HCT116 (cell line): ENCODE data around the gene SYT11. TPM values are rescaled to one million over a fixed set of nuclear protein-coding genes. Genes with fewer than 3 reads are reported as not detected.

Source experiments
- ATAC-seq: fragments of 200-7000 bp; cut with Tn5 transposase; 2 replicates; pipeline ENCODE4 v1.9.1; 2020; ENCODE audit warnings: mild to moderate bottlenecking, moderate library complexity
- BruUV-seq: library from RNA; stranded (reverse); fragments of 400-500 nt; replicated peaks from 2 replicates; lab custom pipeline; 2021; lab: Mats Ljungman, UMichigan
- CTCF ChIA-PET: fragments of 300-600 bp; sonication (Branson Sonifier 250); formaldehyde crosslinking; loops from one replicate; lab custom pipeline; 2021; ENCODE audit warnings: antibody characterized with exemption; lab: Charles Lee
- POLR2A ChIA-PET: fragments of 300-600, 350-600 bp; sonication (Branson Sonifier 250); formaldehyde crosslinking; loops from one replicate; lab custom pipeline; 2021; ENCODE audit warnings: antibody characterized with exemption; lab: Charles Lee
- RAD21 ChIA-PET, 2 experiments: fragments of 300-600 bp; sonication (Branson Sonifier 250); formaldehyde crosslinking; loops; one replicate each; lab custom pipeline; 2023; ENCODE audit warnings: low total read pairs in 2 of 2; ENCODE audit not compliant: uncharacterized antibody in 2 of 2, unreplicated experiment in 2 of 2, low non-redundant PET in 1 of 2; lab: Charles Lee
- DNase-seq: peaks from one replicate; pipeline ENCODE4 v3.0.0-alpha.2; 2010; ENCODE audit warnings: low read depth, low spot score
- H2AFZ ChIP-seq: fragments of 200-600 bp; shearing (Covaris generic), sonication (generic); 2 replicates; pipeline ENCODE4 v1.6.1; 2017; ENCODE audit warnings: low read depth, mixed run types, mixed read lengths, antibody characterized with exemption, low read length; ENCODE audit not compliant: poor library complexity, severe bottlenecking
- H3K27ac ChIP-seq: 2 replicates; pipeline ENCODE4 v1.5.1; 2012; ENCODE audit warnings: low read depth, low read length
- H3K27me3 ChIP-seq: fragments of 200-600 bp; sonication (generic); 2 replicates; pipeline ENCODE4 v1.6.1; 2016; ENCODE audit warnings: mixed run types, low read length, mixed read lengths; ENCODE audit not compliant: insufficient read depth
- H3K36me3 ChIP-seq, 2 experiments: fragments of 200-500 bp in 1 of 2; fragments of 200-600 bp in 1 of 2; sonication (Bioruptor generic) in 1 of 2; sonication (generic) in 1 of 2; 2 replicates each; pipeline versions ENCODE4 v1.5.1 to v1.6.1; 2014 to 2016; ENCODE audit warnings: low read length in 2 of 2, inconsistent platforms in 1 of 2, mixed read lengths in 1 of 2, mixed run types in 1 of 2; ENCODE audit not compliant: insufficient read depth in 2 of 2, control insufficient read depth in 1 of 2
- H3K4me1 ChIP-seq, 2 experiments: fragments of 200-600 bp in 1 of 2; sonication (generic) in 1 of 2; 2 replicates each; pipeline versions ENCODE4 v1.5.1 to v1.6.1; 2012 to 2017; ENCODE audit warnings: low read length in 2 of 2, inconsistent platforms in 1 of 2, mild to moderate bottlenecking in 1 of 2, mixed read lengths in 1 of 2, mixed run types in 1 of 2, moderate library complexity in 1 of 2; ENCODE audit not compliant: insufficient read depth in 2 of 2, control insufficient read depth in 1 of 2
- H3K4me2 ChIP-seq: fragments of 200-600 bp; sonication (generic); 2 replicates; pipeline ENCODE4 v1.6.1; 2017; ENCODE audit warnings: mixed run types, low read length, mixed read lengths
- H3K4me3 ChIP-seq, 2 experiments: fragments of 200-600 bp in 1 of 2; sonication (generic) in 1 of 2; replicated peaks in 1 of 2; 2 replicates each; pipeline ENCODE4 v1.5.1; 2011 to 2016; ENCODE audit warnings: low read length in 2 of 2, control low read depth in 1 of 2, low read depth in 1 of 2, mild to moderate bottlenecking in 1 of 2, mixed read lengths in 1 of 2, mixed run types in 1 of 2
- H3K79me2 ChIP-seq: fragments of 200-600 bp; sonication (generic); 2 replicates; pipeline ENCODE4 v1.6.1; 2017; ENCODE audit warnings: mild to moderate bottlenecking, mixed run types, low read length, moderate library complexity, mixed read lengths; ENCODE audit not compliant: insufficient read depth
- H3K9ac ChIP-seq: fragments of 200-600 bp; sonication (generic); 2 replicates; pipeline ENCODE4 v1.6.1; 2016; ENCODE audit warnings: low read length, mixed read lengths
- H3K9me2 ChIP-seq: fragments of 200-600 bp; sonication (generic), shearing (Covaris generic); 2 replicates; pipeline ENCODE4 v1.6.1; 2017; ENCODE audit warnings: mixed run types, mild to moderate bottlenecking, moderate library complexity; ENCODE audit not compliant: insufficient read depth
- H3K9me3 ChIP-seq, 2 experiments: fragments of 200-500 bp in 1 of 2; fragments of 200-600 bp in 1 of 2; sonication (Bioruptor generic) in 1 of 2; sonication (generic) in 1 of 2; 2 replicates each; pipeline ENCODE4 v1.6.1; 2014 to 2017; ENCODE audit warnings: low read length in 2 of 2, mixed read lengths in 2 of 2, inconsistent platforms in 1 of 2, low read depth in 1 of 2, mild to moderate bottlenecking in 1 of 2, mixed run types in 1 of 2, moderate library complexity in 1 of 2; ENCODE audit not compliant: control insufficient read depth in 1 of 2, insufficient read depth in 1 of 2
- H4K20me1 ChIP-seq: fragments of 200-600 bp; sonication (generic), shearing (Covaris generic); 2 replicates; pipeline ENCODE4 v1.6.1; 2017; ENCODE audit warnings: mixed run types, mild to moderate bottlenecking, moderate library complexity; ENCODE audit not compliant: insufficient read depth
- CBX3 ChIP-seq: IDR thresholded peaks from 2 replicates; pipeline ENCODE4 v1.6.1; 2012; ENCODE audit warnings: low read depth
- CEBPB ChIP-seq: IDR thresholded peaks from 2 replicates; pipeline ENCODE4 v1.6.1; 2012; ENCODE audit warnings: low read depth
- CTCF ChIP-seq, 3 experiments: fragments of 200-600 bp in 1 of 3; sonication (generic) in 1 of 3; IDR thresholded peaks in 2 of 3; conservative IDR thresholded peaks in 1 of 3; 2 replicates each; pipeline ENCODE4 v1.5.1; 2012 to 2017; ENCODE audit warnings: low read depth in 2 of 3, low read length in 2 of 3, antibody characterized with exemption in 1 of 3, borderline replicate concordance in 1 of 3, control low read depth in 1 of 3, mild to moderate bottlenecking in 1 of 3, mixed read lengths in 1 of 3, mixed run types in 1 of 3, moderate library complexity in 1 of 3; ENCODE audit not compliant: insufficient read depth in 1 of 3
- ELF1 ChIP-seq: IDR thresholded peaks from 2 replicates; pipeline ENCODE4 v1.6.1; 2012; ENCODE audit warnings: low read depth, borderline replicate concordance
- EZH2phosphoT487 ChIP-seq: fragments of 200-600 bp; IDR thresholded peaks from 2 replicates; pipeline ENCODE4 v1.6.1; 2018; ENCODE audit warnings: antibody characterized with exemption, borderline replicate concordance
- JUND ChIP-seq: IDR thresholded peaks from 2 replicates; pipeline ENCODE4 v1.6.1; 2012
- POLR2AphosphoS5 ChIP-seq: IDR thresholded peaks from 2 replicates; pipeline ENCODE4 v1.6.1; 2011; ENCODE audit warnings: mild to moderate bottlenecking, low read depth, low read length, moderate library complexity
- RAD21 ChIP-seq: IDR thresholded peaks from 2 replicates; pipeline ENCODE4 v1.6.1; 2012; ENCODE audit warnings: low read depth, mild to moderate bottlenecking
- SIN3A ChIP-seq: IDR thresholded peaks from 2 replicates; pipeline ENCODE4 v1.6.1; 2012; ENCODE audit warnings: low read depth
- SP1 ChIP-seq: IDR thresholded peaks from 2 replicates; pipeline ENCODE4 v1.6.1; 2012; ENCODE audit warnings: low read depth
- SRF ChIP-seq: IDR thresholded peaks from 2 replicates; pipeline ENCODE4 v1.6.1; 2012; ENCODE audit warnings: low read depth
- ZNF274 ChIP-seq: fragments of 200-500 bp; sonication (Bioruptor generic); IDR thresholded peaks from 2 replicates; pipeline ENCODE4 v1.6.1; 2014; ENCODE audit warnings: mild to moderate bottlenecking, low read depth, low read length, inconsistent platforms
- intact Hi-C: fragments of 100-400 bp; cut with micrococcal nuclease; formaldehyde crosslinking; loops from 2 replicates; pipeline ENCODE4 v1.10.0; 2022
- total RNA-seq: library from RNA; stranded (reverse); gene quantifications from one replicate; pipeline ENCODE4 v1.2.1, GENCODE V29; 2021; ENCODE audit not compliant: unreplicated experiment
- TF ChIP-seq, protein P1 (sequence below): IDR thresholded peaks from 2 replicates; pipeline ENCODE4 v1.6.1; 2012; ENCODE audit warnings: low read depth

The SYT11 gene
- total RNA-seq, 1 experiment from 2014 or later, result 0.17 TPM

DNA sequence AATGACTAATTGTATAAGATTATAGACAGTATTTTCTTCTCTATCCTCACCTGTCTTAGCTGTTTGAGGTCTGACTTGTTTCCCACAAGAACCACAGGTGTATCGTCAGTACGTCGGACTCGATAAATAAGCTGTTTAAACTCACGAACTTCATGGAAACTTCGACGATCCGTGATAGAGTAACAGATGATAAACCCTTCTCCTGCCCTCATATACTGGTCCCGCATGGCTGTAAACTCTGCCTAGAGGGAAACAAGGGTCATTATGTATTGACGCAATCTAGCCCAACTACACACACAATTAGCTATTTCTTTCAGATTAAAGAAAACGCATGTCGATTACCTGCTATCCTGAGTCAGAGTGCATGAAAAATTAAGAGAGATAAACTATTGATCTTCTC is 44.9 kb downstream of the SYT11 start:
- H2AFZ ChIP-seq, result no peak overlapping the region
- H3K4me2 ChIP-seq, result no peak overlapping the region
- ChIA-PET RAD21 (no interaction called here), POLR2A (no interaction called here), CTCF (no interaction called here)
- no peaks in the 10 kb centered on the region for H3K4me1 ChIP-seq
- no peak overlapping the region for H3K27ac ChIP-seq
- DNase-seq, result no peak
- no peaks in the 10 kb centered on the region for H3K27me3 ChIP-seq
- H3K9me3 ChIP-seq, result no peaks in the 10 kb centered on the region
- no peak for TF ChIP-seq ELF1
- TF ChIP-seq CBX3, result no peak
- TF ChIP-seq JUND, result no peak
- no peak for TF ChIP-seq SIN3A
- TF ChIP-seq SRF, result no peak
- no peak for TF ChIP-seq POLR2AphosphoS5
- TF ChIP-seq ZNF274, result no peak
- TF ChIP-seq EZH2phosphoT487, result no peak
- no peak for TF ChIP-seq CTCF (IDR thresholded peaks at IDR 0.05 in 2 of 3, conservative IDR thresholded peaks at IDR 0.05 in 1 of 3; ENCODE audit: borderline replicate concordance in 1 of 3, insufficient read depth in 1 of 3, low read depth in 2 of 3, low read length in 2 of 3)
- TF ChIP-seq, protein P1, sequence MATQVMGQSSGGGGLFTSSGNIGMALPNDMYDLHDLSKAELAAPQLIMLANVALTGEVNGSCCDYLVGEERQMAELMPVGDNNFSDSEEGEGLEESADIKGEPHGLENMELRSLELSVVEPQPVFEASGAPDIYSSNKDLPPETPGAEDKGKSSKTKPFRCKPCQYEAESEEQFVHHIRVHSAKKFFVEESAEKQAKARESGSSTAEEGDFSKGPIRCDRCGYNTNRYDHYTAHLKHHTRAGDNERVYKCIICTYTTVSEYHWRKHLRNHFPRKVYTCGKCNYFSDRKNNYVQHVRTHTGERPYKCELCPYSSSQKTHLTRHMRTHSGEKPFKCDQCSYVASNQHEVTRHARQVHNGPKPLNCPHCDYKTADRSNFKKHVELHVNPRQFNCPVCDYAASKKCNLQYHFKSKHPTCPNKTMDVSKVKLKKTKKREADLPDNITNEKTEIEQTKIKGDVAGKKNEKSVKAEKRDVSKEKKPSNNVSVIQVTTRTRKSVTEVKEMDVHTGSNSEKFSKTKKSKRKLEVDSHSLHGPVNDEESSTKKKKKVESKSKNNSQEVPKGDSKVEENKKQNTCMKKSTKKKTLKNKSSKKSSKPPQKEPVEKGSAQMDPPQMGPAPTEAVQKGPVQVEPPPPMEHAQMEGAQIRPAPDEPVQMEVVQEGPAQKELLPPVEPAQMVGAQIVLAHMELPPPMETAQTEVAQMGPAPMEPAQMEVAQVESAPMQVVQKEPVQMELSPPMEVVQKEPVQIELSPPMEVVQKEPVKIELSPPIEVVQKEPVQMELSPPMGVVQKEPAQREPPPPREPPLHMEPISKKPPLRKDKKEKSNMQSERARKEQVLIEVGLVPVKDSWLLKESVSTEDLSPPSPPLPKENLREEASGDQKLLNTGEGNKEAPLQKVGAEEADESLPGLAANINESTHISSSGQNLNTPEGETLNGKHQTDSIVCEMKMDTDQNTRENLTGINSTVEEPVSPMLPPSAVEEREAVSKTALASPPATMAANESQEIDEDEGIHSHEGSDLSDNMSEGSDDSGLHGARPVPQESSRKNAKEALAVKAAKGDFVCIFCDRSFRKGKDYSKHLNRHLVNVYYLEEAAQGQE, result no peak
- no peak for TF ChIP-seq SP1
- TF ChIP-seq RAD21, result no peak
- no peak for TF ChIP-seq CEBPB
- peaks cover 18% of the 10 kb centered on the region; the same call in 1 of the 2 replicates for H3K79me2 ChIP-seq
- H4K20me1 ChIP-seq, result no peaks in the 10 kb centered on the region
- H3K9me2 ChIP-seq, result no peaks in the 10 kb centered on the region
- intact Hi-C loops, result no loop called here
- ATAC-seq, result no peak
- H3K9ac ChIP-seq, result no peak overlapping the region
- no TSS peak for BruUV-seq
- H3K36me3 ChIP-seq, result peaks cover 48 to 59% of the 10 kb centered on the region in 2 experiments
- H3K4me3 ChIP-seq, result no peak overlapping the region
